A673 (cell line): ENCODE results near the gene ADM. TPM values are rescaled to one million over a fixed set of nuclear protein-coding genes. Genes with fewer than 3 reads are reported as not detected.

ENCODE experiments used
- BruUV-seq: library from RNA; stranded (reverse); fragments of 400-500 nt; replicated peaks from 2 replicates; lab custom pipeline; 2021; lab: Mats Ljungman, UMichigan
- CTCF ChIA-PET: fragments of 300-600 bp; sonication (Branson Sonifier 250); formaldehyde crosslinking; loops from one replicate; lab custom pipeline; 2022; ENCODE audit warnings: antibody characterized with exemption; lab: Charles Lee
- POLR2A ChIA-PET: fragments of 300-600 bp; sonication (Branson Sonifier 250); formaldehyde crosslinking; loops from one replicate; lab custom pipeline; 2022; ENCODE audit warnings: antibody characterized with exemption; ENCODE audit not compliant: low non-redundant PET; lab: Charles Lee
- DNase-seq: peaks from one replicate; pipeline ENCODE4 v3.0.0-alpha.2; 2015; ENCODE audit warnings: low spot score
- H3K27ac ChIP-seq: fragments of 200-600 bp; sonication (generic); 2 replicates; pipeline ENCODE4 v1.5.1; 2016; ENCODE audit warnings: mixed run types, low read depth, mild to moderate bottlenecking, mixed read lengths, antibody characterized with exemption, low read length; ENCODE audit not compliant: poor library complexity, severe bottlenecking
- H3K27me3 ChIP-seq: fragments of 200-600 bp; sonication (generic); replicated peaks from 2 replicates; pipeline ENCODE4 v1.6.1; 2017; ENCODE audit warnings: mixed run types, low read depth, mild to moderate bottlenecking, mixed read lengths, antibody characterized with exemption, low read length; ENCODE audit not compliant: insufficient read depth, poor library complexity
- H3K36me3 ChIP-seq: fragments of 200-600 bp; sonication (generic); 2 replicates; pipeline ENCODE4 v1.6.1; 2016; ENCODE audit warnings: mixed run types, mild to moderate bottlenecking, mixed read lengths, antibody characterized with exemption, low read length; ENCODE audit not compliant: insufficient read depth, poor library complexity, severe bottlenecking
- H3K4me1 ChIP-seq: fragments of 200-600 bp; sonication (generic); 2 replicates; pipeline ENCODE4 v1.6.1; 2017; ENCODE audit warnings: mixed run types, mild to moderate bottlenecking, mixed read lengths, antibody characterized with exemption, low read length; ENCODE audit not compliant: insufficient read depth, poor library complexity, severe bottlenecking
- H3K4me3 ChIP-seq: fragments of 200-600 bp; sonication (generic); 2 replicates; pipeline ENCODE4 v1.5.1; 2016; ENCODE audit warnings: low read depth, mixed run types, mild to moderate bottlenecking, mixed read lengths, low read length; ENCODE audit not compliant: poor library complexity, severe bottlenecking
- H3K9me3 ChIP-seq: fragments of 200-600 bp; sonication (generic); 2 replicates; pipeline ENCODE4 v1.6.1; 2016; ENCODE audit warnings: mixed run types, low read depth, mild to moderate bottlenecking, mixed read lengths, antibody characterized with exemption, low read length; ENCODE audit not compliant: poor library complexity, severe bottlenecking
- CTCF ChIP-seq: fragments of 300-800, 200-600 bp; sonication (generic); conservative IDR thresholded peaks from 2 replicates; pipeline ENCODE4 v1.5.1; 2017; ENCODE audit warnings: low read depth, mild to moderate bottlenecking, antibody characterized with exemption, low read length, moderate library complexity, mixed read lengths
- EZH2 ChIP-seq: fragments of 200-600 bp; sonication (generic); IDR thresholded peaks from 2 replicates; pipeline ENCODE4 v1.6.1; 2017; ENCODE audit warnings: borderline replicate concordance, low read depth, mild to moderate bottlenecking, mixed read lengths, antibody characterized with exemption, low read length; ENCODE audit not compliant: poor library complexity, severe bottlenecking
- intact Hi-C: fragments of 100-400 bp; cut with micrococcal nuclease; formaldehyde crosslinking; loops from one replicate; pipeline ENCODE4 v1.10.0; 2022; ENCODE audit not compliant: unreplicated experiment
- total RNA-seq: library from RNA; stranded (reverse); gene quantifications from 2 replicates; pipeline ENCODE4 v1.2.3, GENCODE V29; 2021

Gene ADM
- total RNA-seq, 1 experiment from 2014 or later, result 3.8 TPM

DNA sequence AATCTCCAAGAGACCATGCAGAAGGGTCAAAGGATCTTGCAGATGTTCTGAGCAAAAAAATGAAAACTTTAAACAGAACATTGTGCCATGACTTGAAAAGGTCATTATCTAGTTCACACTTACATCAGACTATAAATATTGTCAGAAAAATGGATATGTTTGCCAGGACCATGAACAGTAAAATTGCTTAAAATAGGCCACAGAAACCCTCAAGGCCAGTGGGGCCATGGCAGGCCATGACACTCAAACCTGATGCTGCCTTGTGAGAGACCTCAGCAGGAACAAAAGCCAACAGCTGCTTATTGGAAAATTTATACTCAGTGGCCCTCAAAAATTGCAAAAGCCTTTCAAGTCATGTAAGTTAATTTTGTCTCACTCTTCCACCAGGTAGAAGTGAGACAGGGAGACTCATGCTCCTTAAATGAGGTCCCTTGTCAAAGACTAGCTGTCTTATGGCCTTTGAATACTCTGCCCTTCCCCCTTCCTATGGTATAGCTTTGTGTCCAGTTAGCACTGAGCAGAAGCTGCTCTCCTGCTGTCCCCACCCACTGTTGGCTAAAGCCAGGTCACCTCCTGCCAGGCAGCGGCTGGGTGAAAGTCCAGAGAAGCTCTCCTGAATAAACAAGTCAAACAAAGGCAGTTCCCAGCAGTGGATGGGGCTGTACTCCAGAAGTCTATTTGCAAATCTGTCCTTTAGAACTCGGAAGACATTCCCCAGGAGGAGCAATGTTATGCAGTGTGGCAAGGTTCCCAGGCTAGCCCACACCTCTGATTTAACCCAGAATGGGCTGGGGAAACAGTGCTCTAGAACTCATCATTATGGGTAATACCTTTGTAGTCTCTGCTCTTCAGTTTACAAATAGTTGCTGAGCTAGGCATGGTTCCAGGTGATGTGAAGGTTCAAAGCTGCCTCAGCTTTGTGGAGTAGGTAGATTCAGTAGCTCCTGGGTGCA is 21.4 kb downstream of the ADM start:
- BruUV-seq, result no TSS peak
- H3K4me3 ChIP-seq, result no peak overlapping the region
- H3K27me3 ChIP-seq, result no peaks in the 10 kb centered on the region
- no peak overlapping the region for H3K27ac ChIP-seq
- no peak for DNase-seq
- ChIA-PET POLR2A (no interaction called here), CTCF (interaction anchor here (1.1 kb wide), 1 partner anchor 40 kb away, joined by 4 read pairs; no protein-coding TSS in a partner anchor)
- no peaks in the 10 kb centered on the region for H3K9me3 ChIP-seq
- no peaks in the 10 kb centered on the region for H3K36me3 ChIP-seq
- peaks cover 12% of the 10 kb centered on the region for H3K4me1 ChIP-seq
- TF ChIP-seq EZH2 (no peak), CTCF (no peak)
- intact Hi-C loops, result no loop called here

- intact Hi-C loops, result no loop called here
- ChIA-PET POLR2A (no interaction called here), CTCF (no interaction called here)
- DNase-seq, result peak; percentile 48
- Histone ChIP-seq H3K27me3 (no peaks in the 10 kb centered on the region), H3K4me3 (no peak overlapping the region), H3K36me3 (no peaks in the 10 kb centered on the region), H3K9me3 (no peaks in the 10 kb centered on the region), H3K27ac (no peak overlapping the region), H3K4me1 (peaks cover 12% of the 10 kb centered on the region)
- TF ChIP-seq CTCF (no peak), EZH2 (no peak)
- no TSS peak for BruUV-seq
Observed at GRCh38 chr11:10327254-10327653, 22.4 kb downstream of the ADM start.

DNA sequence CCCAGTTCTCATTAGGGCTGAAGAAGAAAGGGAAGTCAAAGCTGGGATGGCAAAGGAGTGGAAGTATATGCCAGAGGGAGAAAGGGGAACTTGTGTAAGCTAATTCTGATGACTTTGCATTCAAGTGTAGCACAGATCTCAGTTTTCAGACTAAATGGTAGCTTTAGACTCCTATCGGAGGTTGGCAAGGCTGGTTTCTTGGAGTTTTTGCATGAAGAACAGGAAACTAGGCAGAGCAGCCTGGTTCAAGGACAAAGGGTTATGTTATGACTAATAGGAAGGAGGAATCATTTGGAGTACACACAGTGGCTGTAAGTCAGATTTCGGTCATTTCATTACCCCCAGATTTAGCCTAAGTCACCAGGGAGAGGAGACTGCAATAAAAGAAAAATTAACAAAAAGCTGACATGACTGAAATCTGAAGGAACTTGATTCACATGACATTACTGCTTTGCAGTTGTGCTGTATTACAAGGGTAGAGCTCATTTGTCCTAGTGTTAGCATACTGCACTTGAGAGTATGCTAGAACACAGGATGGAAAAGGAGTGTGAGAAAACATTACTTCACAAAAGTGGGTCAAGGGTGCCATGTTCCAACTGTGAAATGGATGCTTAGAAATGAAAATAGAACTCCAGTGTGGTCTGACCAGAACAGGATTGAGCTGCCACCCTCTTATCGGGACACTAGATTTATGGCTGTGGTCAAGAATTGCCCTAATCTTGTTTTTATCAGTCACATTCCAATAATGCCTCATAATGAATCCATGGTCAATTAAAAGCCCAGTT is 23.6 kb downstream of the ADM start:
- Histone ChIP-seq H3K9me3 (no peaks in the 10 kb centered on the region), H3K27me3 (no peaks in the 10 kb centered on the region), H3K4me1 (peaks cover 4% of the 10 kb centered on the region), H3K4me3 (no peak overlapping the region), H3K27ac (no peak overlapping the region), H3K36me3 (no peaks in the 10 kb centered on the region)
- intact Hi-C loops, result no loop called here
- CTCF ChIA-PET, result interaction anchor here (0.5 to 1.2 kb wide), 2 partner anchors 38 to 355 kb away, joined by 3 read pairs; no protein-coding TSS in a partner anchor
- no peak for TF ChIP-seq CTCF
- TF ChIP-seq EZH2, result no peak
- peak; percentile 48 for DNase-seq
- no TSS peak for BruUV-seq
- POLR2A ChIA-PET, result interaction anchor here (0.6 kb wide), 1 partner anchor 49 kb away, joined by 5 read pairs; no protein-coding TSS in a partner anchor
